Activated T-cell treated with anti-CD3 and anti-CD28 coated beads for 48 hours (primary cell): ENCODE data around the gene RAB24.

Experiments used
- DNase-seq: peaks from one replicate; pipeline ENCODE4 v3.0.0-alpha.2; 2020; ENCODE audit warnings: low read depth

Gene RAB24

DNA sequence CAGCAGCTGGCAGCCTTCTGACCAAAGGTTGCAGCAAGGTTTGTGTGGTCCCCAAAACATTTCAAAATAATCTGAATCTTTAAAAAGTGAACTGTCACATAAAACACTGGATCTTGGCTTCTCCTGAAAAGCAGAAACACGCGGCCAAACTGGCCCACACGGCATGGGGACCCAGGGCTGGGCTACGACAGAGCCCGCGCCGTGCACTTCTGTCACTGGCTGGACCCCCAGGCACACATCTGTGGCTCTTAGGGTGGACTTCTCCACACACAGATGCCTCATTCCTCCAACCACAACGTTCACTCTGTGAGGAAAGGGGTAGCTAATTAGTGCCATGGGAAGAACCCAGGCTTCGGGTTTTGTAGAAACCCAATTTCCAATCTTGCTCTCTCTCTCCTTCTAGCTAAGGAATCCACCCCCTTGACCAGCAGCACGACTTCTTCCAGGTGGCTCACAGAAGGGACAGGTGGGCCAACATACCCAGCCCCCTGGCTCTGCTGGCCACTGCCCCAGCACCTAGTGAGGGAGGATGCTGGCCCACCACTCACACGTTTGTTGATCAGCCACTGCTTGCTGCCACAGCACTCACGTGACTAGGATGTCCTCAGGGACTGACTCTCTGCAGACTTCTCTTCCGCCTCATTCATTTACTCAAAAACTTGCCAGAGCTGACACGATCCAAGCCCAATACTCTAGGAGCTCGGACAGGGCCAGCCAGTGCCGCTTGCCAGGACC, 30.1 kb upstream of the RAB24 start:
- no peak for DNase-seq

DNA sequence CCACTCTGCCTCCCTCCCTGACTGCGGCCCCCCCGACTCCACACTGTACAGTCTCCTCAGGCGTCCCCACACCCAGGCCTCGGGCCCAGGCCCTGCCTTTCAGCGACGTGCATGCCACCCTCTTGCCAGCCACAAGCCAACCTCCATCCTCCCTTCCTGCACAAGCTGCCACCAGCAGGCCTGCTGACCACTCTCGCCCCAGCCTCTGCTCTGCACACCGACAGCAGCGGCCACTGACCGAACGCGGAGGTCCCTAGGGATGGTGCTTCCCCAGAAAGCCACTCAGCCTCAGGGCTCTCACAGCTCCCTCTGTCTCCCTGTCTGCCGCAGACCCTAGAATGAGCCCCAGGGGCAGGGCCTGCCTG, 29.4 kb upstream of the RAB24 start:
- DNase-seq, result no peak

DNA sequence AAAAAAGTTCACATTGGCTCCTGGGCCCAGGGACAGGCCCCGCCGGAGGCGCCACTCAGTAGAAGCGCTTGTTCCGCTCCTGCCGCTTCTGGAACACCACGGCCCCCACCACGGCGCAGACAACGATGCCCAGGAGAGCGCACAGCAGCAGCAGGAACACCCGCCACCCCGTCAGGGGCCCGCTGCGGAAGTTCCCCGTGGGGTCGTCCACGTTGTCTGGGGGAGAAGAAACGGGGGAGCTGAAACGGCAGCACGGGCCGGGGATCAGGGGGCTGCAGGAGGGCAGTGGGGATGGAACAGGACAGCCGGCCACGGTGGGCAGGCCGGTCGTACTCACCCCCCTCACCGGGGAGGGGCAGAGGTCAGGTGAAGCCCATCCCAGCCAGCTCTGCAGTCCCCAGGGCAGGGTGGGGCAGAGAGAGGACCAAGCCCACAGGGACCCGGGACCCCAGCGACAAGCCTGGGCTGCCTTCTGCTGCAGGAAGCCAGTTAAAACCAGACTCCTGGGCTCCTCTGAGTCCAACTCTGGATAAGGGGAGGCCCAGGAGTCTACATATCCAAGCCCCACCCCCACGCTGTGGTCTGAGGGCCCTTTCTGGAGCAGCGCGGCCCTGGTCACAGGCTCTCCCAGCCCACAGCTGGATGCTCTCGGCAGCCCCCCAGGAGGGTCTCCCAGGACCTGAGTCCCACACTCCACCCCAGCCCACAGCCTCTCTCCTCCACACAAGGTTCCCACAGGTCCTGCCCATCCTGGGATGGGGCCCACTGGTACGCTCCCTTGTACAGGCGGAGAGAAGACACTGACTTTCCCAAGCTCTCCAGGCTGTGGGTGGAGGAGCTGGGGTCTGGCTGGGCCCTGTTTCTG, 28.7 kb upstream of the RAB24 start:
- DNase-seq, result no peak

DNA sequence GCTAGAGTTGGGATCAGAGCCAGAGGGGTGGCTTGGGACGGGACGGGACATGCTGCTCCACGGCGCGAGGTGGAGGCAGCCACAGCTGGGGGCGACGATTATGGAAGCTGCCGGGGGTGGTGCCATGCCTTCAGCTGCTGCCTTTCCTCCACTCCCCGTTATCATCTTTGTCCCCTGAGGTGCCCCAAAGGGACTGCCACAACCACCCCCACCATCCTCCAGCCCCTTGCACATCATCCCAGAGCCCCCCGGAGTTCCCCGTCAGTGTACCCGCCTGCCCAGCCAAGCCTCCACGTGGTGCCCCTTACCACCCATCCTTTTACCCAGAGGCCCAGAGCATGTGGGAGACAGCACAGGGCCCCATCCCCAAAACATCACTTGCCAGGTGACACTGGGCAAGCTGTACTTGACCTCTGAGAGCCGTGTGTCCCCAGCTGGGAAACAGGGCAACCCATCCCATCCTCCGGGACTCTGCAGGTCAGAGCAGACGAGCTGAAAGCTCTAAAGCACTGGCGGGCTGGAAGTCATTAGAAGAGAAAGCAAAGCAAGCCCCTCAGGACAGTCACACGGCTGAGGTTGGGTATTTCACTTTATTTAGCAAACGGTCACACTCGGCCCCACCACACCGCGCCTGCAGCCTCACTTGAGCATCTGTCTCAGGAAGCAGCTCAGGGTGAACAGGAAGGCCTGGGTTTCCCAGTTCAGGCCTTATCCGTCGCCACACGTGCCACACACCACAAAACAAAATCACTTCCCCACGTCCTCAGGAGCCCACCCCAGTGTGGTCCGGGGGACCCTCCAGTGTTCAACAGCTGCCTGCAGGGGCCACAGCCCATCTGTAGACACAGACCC, 27.7 kb upstream of the RAB24 start:
- no peak for DNase-seq

DNA sequence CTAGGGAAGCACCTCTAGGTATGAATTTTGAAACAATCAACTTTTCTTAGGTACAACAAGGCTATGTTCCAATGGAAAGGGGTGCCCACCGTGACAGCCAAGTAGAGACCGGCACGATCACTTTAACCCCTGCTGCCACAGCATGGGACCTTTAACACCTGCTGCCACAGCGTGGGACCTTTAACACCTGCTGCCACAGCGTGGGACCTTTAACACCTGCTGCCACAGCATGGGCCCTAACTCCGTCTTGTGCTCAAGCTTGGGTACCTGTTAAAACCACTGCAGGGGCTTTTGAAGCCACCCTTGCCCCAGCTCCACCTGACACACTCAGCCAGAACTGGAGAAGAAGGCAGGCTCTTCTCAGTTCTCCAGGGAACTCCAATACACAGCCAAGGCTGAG, 26.4 kb upstream of the RAB24 start:
- no peak for DNase-seq

DNA sequence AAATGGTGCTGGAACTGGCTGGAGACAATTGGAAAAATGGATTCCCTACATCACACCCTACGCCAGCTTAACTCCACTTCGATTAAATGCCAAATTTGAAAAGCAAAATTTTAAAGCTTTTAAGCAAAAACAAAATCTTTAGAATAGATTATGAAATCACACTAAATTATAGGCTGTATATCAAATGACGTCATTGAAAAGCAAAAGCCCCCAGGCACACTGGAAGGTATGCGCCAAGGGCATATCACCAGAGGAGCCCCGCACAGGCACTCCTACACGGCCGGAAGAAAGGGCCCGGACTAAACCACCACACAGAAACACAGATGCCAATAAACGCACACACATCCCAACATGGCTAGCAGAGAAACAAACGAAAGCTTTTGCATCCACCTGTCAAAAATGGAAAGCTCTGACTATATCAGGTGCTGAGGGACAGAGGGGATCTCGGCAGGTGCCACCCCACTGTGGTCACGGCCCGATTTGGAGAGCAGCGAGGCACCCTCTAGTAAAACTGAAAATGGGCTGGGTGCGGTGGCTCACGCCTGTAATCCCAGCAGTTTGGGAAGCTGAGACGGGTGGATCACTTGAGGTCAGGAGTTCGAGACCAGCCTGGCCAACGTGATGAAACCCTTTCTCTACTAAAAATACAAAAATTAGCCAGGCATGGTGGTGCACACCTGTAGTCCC, 25.2 kb upstream of the RAB24 start:
- DNase-seq, result no peak

DNA sequence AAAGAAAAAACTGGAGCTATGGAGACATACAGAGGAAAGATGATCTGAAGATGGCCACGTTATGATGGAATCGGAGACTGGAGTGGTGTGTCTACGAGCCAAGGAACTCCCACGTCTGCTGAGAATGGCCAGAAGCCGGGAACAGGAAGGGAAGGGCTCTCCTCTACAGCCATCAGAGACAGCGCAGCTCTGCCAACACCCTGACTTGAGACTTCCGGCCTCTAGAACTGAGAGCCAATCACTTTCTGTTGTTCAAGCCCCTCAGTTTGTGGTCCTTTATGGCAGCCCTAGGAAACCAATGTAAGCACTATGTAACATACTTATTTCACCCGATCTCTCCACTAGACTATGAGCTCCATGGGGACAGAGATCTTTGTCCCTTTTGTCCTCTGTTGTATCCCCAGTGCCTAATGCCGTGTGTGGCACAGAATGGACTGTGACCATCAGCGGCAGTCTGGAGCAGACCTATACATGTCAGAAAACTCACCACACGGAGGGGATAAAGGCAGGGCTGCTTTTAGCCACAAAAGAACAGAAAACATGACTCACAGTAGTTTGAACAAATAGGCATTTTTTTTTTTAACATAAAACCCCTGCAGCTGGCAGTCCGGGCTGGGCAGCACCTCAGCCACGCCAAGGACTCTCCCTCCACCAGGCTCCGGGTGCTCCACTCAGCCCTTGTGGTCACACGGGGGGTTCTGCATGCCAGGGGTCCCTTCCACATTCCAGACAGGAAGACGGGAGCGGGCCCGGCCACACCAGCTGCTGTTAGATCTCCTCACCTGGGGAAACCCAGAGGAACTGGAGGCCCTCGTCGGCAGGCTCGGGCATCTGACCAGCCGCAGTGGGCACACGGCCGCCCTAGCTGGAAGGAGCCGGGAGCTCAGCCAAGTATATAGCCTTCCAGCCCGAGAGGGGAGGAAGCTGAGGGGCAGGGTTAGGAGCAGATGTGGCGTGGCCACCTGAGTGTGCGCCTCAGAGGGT, 24.3 kb upstream of the RAB24 start:
- DNase-seq, result no peak

DNA sequence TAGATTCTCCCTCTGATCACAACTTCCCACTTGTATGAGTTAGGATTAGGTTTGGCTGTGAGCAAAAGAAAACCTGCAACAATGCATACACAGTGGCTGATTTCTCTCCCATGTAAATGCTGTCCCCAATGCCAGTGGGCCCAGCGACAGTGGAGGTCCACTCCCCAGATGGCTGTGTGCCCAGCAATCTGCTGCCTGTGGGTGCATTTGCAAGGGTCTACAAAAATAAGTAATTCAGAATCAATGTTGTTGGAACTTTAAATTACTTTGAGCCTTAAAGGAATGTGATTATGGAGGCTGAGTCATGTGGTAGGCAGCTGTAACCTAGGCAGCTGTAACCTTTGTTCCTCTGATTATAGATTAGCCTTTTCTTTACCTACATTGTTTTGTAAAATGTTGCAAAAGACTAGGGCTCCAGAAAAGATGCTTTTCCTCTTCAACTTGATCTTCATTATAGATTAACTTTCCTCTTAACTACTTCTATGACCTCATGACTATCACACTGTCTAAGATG, 22.4 kb upstream of the RAB24 start:
- no peak for DNase-seq

DNA sequence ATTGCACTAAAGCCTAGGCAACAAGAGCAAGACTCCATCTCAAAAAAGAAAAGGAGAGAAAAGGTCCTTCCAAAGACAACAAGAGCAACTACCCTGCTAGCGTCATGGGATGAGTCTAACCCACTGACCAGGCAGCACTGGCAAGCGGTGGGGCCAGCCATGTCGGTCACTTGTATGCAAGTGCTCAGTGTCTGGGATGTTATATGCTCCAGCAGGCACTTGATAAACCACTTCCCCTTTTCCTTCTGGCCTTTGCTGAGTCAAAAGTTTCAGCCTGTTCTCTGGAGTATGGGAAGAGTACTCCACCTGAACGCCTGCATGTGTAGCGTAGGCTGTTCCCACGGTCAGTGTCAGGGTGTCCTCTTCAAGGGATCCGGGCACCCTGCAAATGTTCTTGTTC, 17.4 kb upstream of the RAB24 start:
- DNase-seq, result no peak

DNA sequence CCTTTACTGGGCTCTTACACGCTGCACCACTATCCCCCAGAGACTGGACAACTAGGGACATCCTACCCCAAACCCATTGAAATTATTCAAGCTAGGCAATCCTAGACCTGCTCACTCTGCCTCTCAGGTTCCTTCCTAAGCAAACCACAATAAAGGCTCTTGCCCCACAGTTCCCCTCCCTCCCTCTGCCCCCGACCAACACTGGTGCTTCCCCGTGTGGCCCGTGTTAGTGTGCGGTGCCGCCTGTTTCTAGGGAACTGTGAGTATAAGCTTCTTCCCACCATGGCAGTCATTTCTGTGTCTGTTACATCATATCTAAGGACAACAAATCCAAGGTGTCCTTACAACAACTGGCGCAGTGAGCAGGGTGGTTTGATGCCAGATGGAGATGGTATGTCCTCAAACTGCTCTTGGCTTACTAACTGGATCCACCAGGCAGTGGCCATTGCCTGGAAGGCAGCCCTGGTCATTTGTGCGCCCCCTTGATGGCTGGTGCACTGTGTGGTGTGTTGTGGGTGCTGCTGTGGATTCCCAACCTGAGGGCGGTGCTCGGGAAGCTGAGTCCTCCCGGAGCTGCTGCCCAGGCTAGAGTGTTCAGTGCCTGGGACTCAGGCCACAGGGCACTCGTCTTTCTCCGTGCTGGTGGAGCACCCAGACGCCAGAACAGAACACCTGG, 16.5 kb upstream of the RAB24 start:
- no peak for DNase-seq

DNA sequence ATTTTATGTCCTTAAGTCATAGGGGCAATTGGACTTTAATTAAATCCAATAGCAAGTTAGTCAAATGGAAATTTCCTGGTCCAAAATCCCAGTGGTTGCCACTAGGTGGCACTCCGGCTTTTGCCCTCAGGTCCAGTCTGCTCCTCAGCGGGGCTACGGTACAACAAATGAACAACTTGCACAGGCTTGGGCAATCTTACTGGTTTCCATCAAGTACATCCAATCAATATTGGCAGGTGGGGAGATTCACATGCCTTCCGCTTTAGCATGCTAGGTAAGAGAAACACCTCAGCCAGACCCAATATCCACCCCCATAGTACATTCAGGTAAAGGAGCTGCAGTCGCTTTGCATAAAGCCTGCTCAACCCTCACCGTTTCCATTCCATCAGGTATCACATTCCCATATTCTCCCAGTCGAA, 14.4 kb upstream of the RAB24 start:
- DNase-seq, result peak; percentile 67

DNA sequence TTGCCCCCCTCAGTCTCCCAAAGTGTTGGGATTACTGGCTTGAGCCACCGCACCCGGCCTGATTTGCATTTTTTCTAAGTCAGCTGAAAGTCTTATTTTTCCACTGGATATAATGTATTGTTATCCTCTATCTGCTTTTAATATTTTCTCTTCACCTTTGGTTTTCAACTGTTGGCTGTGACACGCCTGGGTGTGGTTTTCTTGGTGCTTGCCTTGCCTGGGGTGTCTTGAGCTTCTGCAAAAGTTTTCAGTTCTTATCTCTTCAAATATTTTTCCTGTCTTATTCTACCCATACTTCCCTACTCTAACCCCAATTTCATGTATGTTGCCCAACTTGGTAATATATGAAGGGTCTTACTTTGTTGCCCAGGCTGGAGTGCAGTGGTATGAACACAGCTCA, 12.5 kb upstream of the RAB24 start:
- DNase-seq, result no peak

DNA sequence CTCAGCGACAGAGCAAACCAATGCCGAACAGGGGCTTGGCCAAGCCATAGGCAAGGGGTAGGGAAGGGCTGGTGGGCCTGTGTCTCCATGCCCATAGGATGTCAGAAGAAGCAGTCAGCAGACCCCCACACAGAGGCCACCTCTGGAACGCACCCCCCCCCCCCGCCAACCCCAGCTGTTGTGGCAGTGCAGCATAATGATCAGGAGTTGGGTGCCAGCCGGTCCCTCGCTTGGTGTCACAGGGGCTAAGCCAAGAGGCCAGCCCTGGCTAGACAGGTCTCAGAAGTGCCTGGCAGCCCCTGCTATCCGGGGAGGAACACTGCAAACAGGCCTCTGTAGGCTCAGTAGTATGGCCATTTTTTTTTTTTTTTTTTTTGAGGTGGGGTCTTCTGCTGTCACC, 11.9 kb upstream of the RAB24 start:
- DNase-seq, result no peak

DNA sequence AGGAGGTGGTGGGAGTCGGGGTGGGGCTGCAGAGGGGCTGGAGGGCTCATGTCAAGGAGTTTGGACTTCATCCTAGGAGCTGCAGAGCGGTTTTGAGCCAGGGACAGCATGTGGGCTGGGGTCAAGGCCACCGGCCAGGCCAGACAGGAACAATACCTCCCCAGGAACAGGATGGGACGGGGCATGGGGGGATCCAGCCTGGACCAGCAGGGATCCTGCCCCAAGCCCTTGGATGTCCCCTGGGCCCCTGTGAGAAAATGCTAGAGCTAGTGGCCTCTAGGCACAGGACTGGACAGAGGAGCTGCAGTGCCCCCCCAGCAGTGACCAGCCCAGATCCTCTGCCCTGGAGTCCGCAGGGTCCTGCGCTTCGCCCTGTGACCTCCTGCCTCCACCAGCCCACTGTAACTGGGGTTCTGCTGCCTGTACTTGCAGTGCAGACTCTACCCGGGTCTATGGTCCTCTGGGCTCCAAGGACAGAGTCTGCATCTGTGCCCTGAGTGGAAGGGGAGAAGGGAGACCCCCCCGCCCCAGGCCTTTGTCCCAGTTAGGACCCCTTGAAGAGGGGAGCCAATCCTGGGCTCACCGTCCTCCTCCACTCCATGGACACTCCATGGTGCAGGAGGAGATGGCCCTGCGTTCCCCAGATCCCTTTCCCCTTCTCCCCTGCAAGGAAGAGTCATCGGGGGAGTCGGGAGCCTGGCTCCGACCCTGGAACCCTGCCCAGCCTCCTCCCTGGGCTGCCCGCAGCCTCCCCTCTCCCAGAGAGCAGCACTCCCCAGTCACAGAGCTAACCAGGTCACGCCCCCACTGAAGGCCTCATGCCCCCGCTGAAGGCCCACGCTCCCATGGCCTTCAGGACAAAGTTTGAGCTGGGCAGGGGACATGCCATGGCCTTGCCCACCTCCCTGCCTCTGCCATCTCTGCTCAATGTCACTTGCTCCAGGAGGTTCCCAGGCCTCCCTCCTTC, 11.1 kb upstream of the RAB24 start:
- no peak for DNase-seq

DNA sequence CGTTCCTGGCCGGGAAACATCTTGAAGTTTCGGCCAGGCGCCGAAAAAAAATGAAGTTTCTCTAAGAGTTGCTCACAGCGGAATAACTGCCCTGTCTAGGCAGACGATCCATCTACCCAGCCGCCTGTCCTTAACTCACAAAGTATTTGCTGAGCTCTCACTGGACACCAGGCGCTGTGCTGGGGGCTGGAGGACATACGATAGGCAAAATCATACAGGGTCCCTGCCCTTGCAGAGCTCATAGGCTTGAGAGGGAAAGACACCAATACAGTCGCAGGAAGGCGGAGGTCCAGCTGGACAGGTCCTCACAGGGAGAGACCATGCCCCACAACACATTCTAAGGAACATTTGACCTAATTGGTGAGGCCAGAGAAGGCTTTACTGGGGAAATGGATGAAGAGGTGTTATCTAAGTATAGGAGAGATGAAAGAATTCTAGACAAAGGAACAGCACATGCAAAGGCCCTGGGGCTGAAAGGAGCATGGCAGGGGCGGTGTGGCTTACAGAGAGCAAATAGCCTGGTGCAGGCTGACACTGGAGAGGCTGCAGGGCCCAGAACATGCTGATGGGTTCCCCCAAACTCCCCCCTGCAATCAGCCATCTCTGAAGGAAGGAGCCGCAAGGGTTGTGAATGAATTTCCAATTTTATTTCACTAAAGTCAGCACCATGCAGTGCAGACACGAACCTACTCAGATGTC, 10.2 kb upstream of the RAB24 start:
- DNase-seq, result no peak

DNA sequence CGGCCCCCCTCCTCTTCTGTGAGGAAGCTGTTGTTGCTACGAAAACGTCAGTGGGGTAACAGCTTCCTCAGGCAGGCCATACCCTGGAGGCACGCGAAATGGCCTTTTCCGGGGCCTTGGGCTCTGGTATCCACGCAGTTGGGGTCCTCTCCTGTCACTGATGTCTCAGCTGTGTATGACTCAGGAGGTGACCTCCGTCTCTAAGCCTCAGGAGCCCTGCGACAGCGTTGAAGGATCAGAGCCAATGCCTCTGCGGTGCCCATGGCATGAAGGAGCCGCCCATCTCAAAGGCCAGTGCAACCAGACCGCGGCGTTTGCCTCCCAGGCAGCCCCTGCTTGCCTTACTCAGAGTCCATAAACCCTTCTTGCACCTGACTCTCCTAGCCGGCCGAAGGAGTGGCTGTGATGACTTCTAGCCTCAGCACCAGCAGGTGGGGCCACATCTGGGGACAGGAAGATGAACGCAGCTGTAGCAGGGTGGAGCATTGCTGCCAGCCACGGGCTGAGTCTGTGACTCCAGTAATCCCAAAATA, 9.2 kb upstream of the RAB24 start:
- peak; percentile 53 for DNase-seq

DNA sequence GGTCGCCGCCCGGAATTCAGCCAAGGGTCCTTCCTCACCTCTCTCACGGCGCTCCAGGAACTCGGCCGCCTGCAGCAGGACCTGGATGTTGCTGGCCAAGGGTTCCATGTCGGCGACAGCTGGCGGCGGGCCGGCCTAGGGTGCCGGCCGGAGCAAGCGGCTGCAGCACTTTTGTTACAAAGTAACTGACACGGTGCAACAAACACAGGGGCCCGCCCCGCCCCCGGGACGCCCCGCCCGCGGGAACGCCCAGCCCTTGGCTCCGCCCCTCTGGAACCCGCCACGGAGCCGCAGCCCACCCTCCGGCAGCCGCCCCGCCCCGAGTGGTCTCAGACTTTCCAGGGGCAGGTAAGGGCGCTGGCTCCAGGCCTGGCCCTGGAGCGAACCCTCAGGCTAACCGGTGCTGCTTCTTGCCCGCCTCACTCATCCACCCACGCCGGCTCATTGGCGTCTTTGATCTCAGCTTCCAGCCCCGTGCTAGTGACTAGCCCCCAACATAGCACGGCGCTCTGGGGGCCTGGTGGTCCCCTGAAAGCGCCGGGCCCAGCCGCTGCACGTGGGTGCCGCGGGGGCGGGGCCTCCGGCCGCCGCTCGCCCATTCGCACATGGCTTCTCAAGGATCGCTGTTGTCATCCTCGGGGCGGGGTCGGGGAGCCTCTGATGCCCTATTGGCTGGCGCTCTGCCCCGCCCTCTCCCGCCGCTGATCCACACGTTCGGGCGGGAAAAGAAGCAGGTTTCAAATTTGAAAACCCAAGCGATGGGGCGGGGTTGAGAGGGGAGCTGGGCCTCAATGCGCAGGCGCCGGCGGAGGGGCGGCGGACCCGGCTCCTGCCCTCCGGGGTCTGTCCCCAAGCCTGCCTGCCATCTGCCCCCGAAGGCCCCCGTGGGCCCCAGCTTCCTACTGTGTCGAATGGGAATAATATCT, 8.5 kb upstream of the RAB24 start, which contains the start of gene MXD3:
Gene MXD3 (minus strand): TSS at position 176 of the 926 bp plus-strand sequence. CDS start 68 bp downstream, at position 108.
- DNase-seq, result peak; percentile 98
